Astrocyte of the cerebellum (primary cell): ENCODE measurements around the gene AGA.

Source experiments
- DNase-seq: peaks from one replicate; pipeline ENCODE4 v3.0.0-alpha.2; 2011; ENCODE audit warnings: low read depth
- H3K4me3 ChIP-seq: 2 replicates; pipeline ENCODE4 v1.5.1; 2011; ENCODE audit warnings: mild to moderate bottlenecking, low read depth, low read length, moderate library complexity
- in situ Hi-C: cut with HindIII; loops from 2 replicates; pipeline ENCODE4 v1.10.0; 2017; ENCODE audit warnings: low sequenced_read_pairs
- TF ChIP-seq, protein P1 (sequence below): IDR thresholded peaks from 2 replicates; pipeline ENCODE4 v1.5.1; 2012; ENCODE audit warnings: low read length, low read depth, moderate library complexity, mild to moderate bottlenecking; ENCODE audit errors: missing control alignments

AGA gene

DNA sequence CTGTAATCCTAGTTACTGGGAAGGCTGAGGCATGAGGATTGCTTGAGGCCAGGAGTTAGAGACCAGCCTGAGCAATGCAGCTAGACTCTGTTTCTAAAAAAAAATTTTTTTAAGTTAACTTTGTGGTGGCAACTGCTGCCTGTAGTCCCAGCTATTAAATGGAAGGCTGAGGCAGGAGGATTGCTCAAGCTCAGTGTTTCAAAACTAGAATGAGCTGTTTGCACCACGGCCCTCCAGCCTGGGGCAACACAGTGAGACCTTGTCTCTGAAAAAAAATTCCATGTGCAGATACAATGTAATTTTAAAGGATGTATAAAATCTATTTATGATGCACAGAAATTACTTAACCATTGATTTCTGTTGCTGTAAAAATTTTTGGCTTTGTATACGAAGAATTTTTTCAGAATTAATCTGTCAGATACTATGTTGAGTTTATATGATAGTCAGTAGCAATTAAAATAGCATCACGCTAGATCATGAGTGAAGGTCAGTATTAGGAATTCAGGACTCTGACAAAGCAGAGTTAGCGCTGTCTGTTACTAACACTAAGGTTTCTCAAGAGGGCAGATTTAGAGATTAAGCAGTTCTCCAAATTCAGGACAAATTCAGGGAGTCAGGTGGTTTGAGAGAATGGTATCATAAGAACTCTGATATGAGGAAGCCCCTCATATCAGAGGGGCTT lies 8.3 kb upstream of the AGA start:
- no peak for DNase-seq
- TF ChIP-seq, protein P1, sequence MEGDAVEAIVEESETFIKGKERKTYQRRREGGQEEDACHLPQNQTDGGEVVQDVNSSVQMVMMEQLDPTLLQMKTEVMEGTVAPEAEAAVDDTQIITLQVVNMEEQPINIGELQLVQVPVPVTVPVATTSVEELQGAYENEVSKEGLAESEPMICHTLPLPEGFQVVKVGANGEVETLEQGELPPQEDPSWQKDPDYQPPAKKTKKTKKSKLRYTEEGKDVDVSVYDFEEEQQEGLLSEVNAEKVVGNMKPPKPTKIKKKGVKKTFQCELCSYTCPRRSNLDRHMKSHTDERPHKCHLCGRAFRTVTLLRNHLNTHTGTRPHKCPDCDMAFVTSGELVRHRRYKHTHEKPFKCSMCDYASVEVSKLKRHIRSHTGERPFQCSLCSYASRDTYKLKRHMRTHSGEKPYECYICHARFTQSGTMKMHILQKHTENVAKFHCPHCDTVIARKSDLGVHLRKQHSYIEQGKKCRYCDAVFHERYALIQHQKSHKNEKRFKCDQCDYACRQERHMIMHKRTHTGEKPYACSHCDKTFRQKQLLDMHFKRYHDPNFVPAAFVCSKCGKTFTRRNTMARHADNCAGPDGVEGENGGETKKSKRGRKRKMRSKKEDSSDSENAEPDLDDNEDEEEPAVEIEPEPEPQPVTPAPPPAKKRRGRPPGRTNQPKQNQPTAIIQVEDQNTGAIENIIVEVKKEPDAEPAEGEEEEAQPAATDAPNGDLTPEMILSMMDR, result no peak
- in situ Hi-C loops, result no loop called here
- H3K4me3 ChIP-seq, result no peak overlapping the region

DNA sequence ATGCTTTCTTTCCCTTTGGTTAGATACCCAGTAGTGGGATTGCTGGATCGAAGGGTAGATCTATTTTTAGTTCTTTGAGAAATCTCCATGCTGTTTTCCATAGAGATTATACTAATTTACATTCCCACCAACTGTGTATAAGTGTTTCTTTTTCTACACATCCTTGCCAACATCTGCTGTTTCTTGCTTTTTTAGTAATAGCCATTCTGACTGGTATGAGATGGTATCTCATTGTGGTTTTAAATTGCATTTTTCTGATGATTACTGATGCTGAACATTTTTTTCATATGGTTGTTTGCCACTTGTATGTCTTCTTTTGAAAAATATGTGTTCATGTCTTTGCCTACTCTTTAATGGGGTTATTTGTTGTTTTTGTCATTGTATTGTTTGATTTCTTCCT lies 6.6 kb upstream of the AGA start:
- H3K4me3 ChIP-seq, result no peak overlapping the region
- in situ Hi-C loops, result no loop called here
- TF ChIP-seq, protein P1, result no peak
- DNase-seq, result peak; percentile 51

DNA sequence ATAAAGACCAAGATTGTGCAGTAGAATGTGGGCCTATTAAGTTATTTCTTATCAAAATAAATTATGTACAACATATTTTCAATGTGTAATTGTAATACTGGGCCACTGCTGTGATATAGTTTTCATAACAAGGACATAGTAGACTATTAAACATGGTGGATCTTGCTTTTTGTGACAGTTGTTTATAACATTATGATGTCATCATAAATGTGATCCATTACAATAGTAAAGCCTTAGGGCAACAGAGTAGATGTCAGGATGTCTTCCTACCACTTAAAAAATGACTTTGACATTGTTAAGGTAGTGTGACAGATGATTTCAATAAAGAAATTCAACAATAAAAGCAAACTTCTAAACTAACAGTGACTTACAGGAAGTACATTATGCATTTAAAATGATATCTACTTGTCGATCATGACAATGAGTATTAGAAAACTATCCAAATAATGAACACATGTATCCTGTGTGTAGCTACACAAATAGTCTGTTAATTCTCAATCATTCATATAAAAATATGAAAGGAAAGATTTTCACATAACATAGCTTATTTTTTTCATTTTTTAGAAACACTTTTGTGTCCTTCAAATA lies 5.3 kb upstream of the AGA start:
- in situ Hi-C loops, result no loop called here
- TF ChIP-seq, protein P1, result no peak
- H3K4me3 ChIP-seq, result no peak overlapping the region
- no peak for DNase-seq

DNA sequence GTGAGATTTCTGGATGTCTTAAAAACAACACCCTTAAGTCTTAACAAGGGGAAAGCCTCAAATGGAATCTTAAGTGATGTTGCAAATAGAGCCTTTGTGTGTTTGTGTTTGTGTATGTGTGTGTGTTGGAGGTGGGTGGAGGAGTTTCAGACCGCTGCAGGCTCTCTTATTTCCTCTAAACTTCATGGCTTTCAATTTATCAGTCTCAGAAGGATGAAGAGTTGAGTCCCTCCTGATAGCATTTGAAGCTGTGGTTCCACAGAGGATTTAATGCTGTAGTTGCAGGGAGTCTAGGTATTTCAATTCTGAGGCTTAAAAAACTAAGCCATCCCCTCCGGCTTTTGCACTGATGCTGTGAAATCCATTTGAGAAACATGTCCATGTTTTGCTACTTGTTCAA lies 4.3 kb upstream of the AGA start:
- H3K4me3 ChIP-seq, result no peak overlapping the region
- in situ Hi-C loops, result no loop called here
- DNase-seq, result no peak
- TF ChIP-seq, protein P1, result no peak

DNA sequence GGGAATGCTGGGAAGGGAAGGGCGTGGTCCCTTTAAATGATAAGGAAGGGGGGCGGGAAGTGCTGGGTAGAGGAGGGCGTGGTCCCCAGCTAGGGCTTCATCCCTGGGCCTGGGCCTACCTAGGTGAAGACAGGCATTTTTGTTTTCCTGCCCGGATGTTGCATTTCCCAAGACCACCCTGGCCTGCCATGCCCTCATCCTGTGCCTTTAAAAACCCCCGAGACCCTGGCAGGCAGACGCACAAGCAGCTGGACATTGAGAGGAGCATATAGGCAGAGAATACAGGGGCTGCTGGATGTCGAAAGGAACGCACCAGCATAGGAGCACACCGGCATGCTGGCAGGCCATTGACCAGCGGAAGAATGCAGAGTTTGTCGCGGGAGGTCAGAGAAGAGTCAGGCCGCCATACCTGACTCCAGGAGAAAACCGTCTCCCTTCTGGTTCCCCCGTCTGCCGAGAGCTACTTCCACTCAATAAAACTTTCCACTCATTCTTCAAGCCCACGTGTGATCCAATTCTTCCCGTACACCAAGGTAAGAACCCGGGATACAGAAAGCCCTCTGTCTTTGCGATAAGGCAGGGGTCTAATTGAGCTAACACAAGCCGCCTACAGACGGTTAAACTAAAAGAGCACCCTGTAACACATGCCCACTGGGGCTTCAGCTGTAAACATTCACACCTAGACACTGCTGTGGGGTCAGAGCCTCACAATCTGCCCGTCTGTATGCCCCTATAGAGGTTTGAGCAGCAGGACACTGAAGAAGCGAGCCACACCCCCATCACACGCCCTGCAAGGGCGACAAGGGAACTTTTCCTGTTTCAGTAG lies 2.9 kb upstream of the AGA start:
- TF ChIP-seq, protein P1, result no peak
- no peak overlapping the region for H3K4me3 ChIP-seq
- in situ Hi-C loops, result no loop called here
- no peak for DNase-seq

DNA sequence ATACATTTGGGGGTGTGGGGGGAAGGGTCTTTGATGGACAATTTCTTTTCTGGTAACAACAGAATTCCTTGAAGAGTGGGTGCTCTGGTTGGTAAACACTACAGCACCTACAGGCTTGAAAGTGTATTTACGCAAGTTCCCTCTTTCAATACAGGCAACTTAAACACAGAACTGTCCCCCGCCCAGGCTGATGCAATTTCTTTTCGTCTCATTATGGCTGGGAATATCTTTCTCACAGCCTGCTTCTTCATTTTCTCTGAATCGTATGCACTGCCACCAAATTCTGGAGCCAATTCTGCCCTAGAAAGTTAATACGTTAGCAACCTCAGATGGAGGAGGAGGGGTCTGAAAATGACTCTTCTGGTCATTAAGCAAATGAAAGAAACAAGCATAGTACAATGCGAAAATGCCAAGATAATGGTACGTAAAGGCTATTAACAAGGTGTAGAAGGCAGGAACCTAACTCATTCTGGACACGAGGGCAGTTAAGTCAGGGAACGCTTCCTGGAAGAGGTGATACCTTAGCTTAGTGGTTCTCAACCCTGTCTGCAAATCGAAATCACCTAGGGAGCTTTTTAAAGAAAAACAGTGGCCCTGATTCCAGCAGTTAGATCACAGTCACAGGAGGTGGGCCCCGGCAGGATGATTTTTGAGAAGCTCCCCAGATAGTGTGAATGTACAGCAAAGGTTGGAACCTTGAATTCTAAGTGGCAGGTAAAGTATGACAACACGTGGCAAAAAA lies 1.0 kb downstream of the AGA start:
- peak overlapping the region; percentile 53 for H3K4me3 ChIP-seq
- peak; percentile 1 for DNase-seq
- TF ChIP-seq, protein P1, result peak; percentile 32
- in situ Hi-C loops, result no loop called here
